Endometrial microvascular endothelial cells (primary cell): Measurements from ENCODE around the gene TTC9. TPM values are rescaled to one million over a fixed set of nuclear protein-coding genes. Genes with fewer than 3 reads are reported as not detected.

Experiments used
- in situ Hi-C: cut with HindIII; loops from 2 replicates; pipeline ENCODE4 v1.10.0; 2017; ENCODE audit warnings: low sequenced_read_pairs, low pct_unique_long_range_greater_than_20kb; ENCODE audit errors: inconsistent ontology term
- total RNA-seq: library from RNA; depleted of rRNA; stranded (reverse); fragments of >200 nt; gene quantifications from one replicate; pipeline ENCODE4 v1.2.3, GENCODE V29; 2015; ENCODE audit errors: inconsistent ontology term

TTC9 gene
- total RNA-seq, 1 donor from 2014 or later = not detected

GRCh38 chr14:70642303-70643235, 853 bp downstream of the TTC9 start:
- in situ Hi-C loops = loop anchor here (10.0 kb wide), 1 partner anchor 52 kb away; no protein-coding TSS in a partner anchor

- in situ Hi-C loops = loop anchor here (10.0 kb wide), 1 partner anchor 51 kb away; no protein-coding TSS in a partner anchor
Measured at GRCh38 chr14:70643967-70644366, 2.3 kb downstream of the TTC9 start.

- in situ Hi-C loops = loop anchor here (10.0 kb wide), 1 partner anchor 49 kb away; no protein-coding TSS in a partner anchor
Measured at GRCh38 chr14:70645892-70646291, 4.2 kb downstream of the TTC9 start.

- in situ Hi-C loops = loop anchor here (10.0 kb wide), 1 partner anchor 48 kb away; no protein-coding TSS in a partner anchor
Measured at GRCh38 chr14:70646705-70647104, 5.0 kb downstream of the TTC9 start.

GRCh38 chr14:70648346-70648745, 6.6 kb downstream of the TTC9 start:
- in situ Hi-C loops = loop anchor here (10.0 kb wide), 1 partner anchor 46 kb away; no protein-coding TSS in a partner anchor

GRCh38 chr14:70649803-70650202, 8.1 kb downstream of the TTC9 start:
- in situ Hi-C loops = loop anchor here (10.0 kb wide), 1 partner anchor 45 kb away; no protein-coding TSS in a partner anchor

GRCh38 chr14:70651522-70651921, 9.8 kb downstream of the TTC9 start:
- in situ Hi-C loops = no loop called here

GRCh38 chr14:70652871-70653270, 11.2 kb downstream of the TTC9 start:
- in situ Hi-C loops = no loop called here

GRCh38 chr14:70653662-70654061, 11.9 kb downstream of the TTC9 start:
- in situ Hi-C loops = no loop called here

GRCh38 chr14:70654632-70655031, 12.9 kb downstream of the TTC9 start:
- in situ Hi-C loops = no loop called here

- in situ Hi-C loops = no loop called here
Measured at GRCh38 chr14:70655110-70655826, 13.6 kb downstream of the TTC9 start.

GRCh38 chr14:70658899-70659298, 17.2 kb downstream of the TTC9 start:
- in situ Hi-C loops = no loop called here

- in situ Hi-C loops = no loop called here
Measured at GRCh38 chr14:70660967-70661893, 19.5 kb downstream of the TTC9 start.

GRCh38 chr14:70662080-70662479, 20.4 kb downstream of the TTC9 start:
- in situ Hi-C loops = no loop called here

GRCh38 chr14:70662816-70663215, 21.1 kb downstream of the TTC9 start:
- in situ Hi-C loops = no loop called here

GRCh38 chr14:70663707-70664179, 22.0 kb downstream of the TTC9 start:
- in situ Hi-C loops = no loop called here

- in situ Hi-C loops = no loop called here
Measured at GRCh38 chr14:70664698-70665447, 23.2 kb downstream of the TTC9 start.
